Left forelimb (tissue), 1 donor: ENCODE results near the gene MYOG.

Experiments used
- DNase-seq: peaks from one replicate; pipeline ENCODE4 v3.0.0-alpha.2; 2018; ENCODE audit warnings: low spot score

MYOG gene

GRCh38 chr1:203090421-203091198 is 4.8 kb upstream of the MYOG start:
- no peak for DNase-seq

GRCh38 chr1:203089651-203090045 is 3.8 kb upstream of the MYOG start:
- DNase-seq, result no peak

- DNase-seq, result no peak
Observed at GRCh38 chr1:203089001-203089650, 3.3 kb upstream of the MYOG start.

- no peak for DNase-seq
Observed at GRCh38 chr1:203088441-203088840, 2.6 kb upstream of the MYOG start.

- DNase-seq, result no peak
Observed at GRCh38 chr1:203086992-203087763, 1.4 kb upstream of the MYOG start.

- DNase-seq, result no peak
Observed at GRCh38 chr1:203084588-203085527, 954 bp downstream of the MYOG start.

- DNase-seq, result no peak
Observed at GRCh38 chr1:203083463-203083921, 2.3 kb downstream of the MYOG start.

GRCh38 chr1:203082571-203083462 is 3.0 kb downstream of the MYOG start:
- no peak for DNase-seq

GRCh38 chr1:203082231-203082505 is 3.6 kb downstream of the MYOG start:
- DNase-seq, result no peak

- DNase-seq, result no peak
Observed at GRCh38 chr1:203081465-203082230, 4.2 kb downstream of the MYOG start.

GRCh38 chr1:203080456-203080855 is 5.4 kb downstream of the MYOG start:
- no peak for DNase-seq

- DNase-seq, result no peak
Observed at GRCh38 chr1:203078478-203078877, 7.3 kb downstream of the MYOG start.

- DNase-seq, result no peak
Observed at GRCh38 chr1:203077956-203078355, 7.9 kb downstream of the MYOG start.

- DNase-seq, result no peak
Observed at GRCh38 chr1:203077367-203077766, 8.4 kb downstream of the MYOG start.

GRCh38 chr1:203076031-203076511 is 9.7 kb downstream of the MYOG start:
- no peak for DNase-seq

- DNase-seq, result no peak
Observed at GRCh38 chr1:203075236-203076030, 10.4 kb downstream of the MYOG start.

GRCh38 chr1:203074610-203075009 is 11.2 kb downstream of the MYOG start:
- DNase-seq, result no peak

GRCh38 chr1:203073469-203073868 is 12.3 kb downstream of the MYOG start:
- no peak for DNase-seq

GRCh38 chr1:203072911-203073310 is 12.9 kb downstream of the MYOG start:
- DNase-seq, result no peak
